ENCODE data around the gene EPPIN.

EPPIN gene

DNA sequence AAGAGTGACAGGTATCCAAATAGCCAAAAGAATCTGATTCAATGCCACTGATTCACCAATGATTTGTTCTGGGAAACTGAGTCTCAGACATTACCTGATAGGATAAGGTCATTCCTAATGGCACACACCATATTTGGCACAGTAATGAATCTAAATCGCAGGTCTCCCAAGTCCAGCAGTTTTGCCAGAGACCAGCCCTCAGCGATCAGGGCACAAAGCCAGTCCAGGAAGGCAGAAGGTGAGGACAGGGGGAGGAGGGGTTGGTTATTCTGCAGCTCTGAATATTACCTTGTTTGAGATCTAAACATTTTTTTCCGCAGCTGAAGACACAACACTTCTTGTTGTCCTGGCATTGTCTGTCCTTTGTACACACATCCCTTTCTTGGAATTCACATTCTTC, 1.9 kb downstream of the EPPIN start:
- in situ Hi-C loops (cut with HindIII; ENCODE audit: low sequenced_read_pairs), result no loop called here

GRCh38 chr20:45539382-45539781, 7.8 kb downstream of the EPPIN start, which contains the start of gene WFDC6:
Gene WFDC6 (minus strand): TSS chr20:45539482. CDS start chr20:45539407, 75 bp downstream.
- in situ Hi-C loops (cut with HindIII; ENCODE audit: low sequenced_read_pairs), result no loop called here

DNA sequence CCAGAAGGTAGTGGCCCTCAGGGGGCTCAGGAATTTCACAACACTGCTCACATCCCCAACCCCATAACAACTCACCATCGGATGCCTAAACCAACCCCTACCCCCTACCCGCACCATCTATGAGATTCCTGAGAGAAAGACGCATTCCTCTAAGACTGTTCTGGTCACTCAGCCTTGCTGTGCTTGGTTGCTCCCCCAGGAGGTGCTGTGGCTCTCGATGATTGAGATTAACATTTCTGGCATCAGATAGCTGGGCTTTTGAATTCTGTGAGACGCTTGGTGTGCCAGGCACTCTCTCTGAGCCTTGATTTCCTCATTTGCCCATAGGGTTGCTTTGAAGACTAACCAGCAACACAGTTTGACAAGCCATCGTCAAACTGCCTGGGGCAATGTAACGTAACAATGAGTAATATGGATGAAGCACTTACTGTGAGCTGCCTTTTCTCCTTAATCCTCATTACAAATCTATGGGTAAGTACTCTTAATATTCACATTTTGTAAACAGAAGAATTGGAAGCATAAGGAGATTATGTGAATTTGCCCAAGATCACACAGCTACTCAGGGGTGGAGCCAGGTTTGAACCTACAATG, 8.9 kb downstream of the EPPIN start:
- in situ Hi-C loops (cut with HindIII; ENCODE audit: low sequenced_read_pairs), result no loop called here

DNA sequence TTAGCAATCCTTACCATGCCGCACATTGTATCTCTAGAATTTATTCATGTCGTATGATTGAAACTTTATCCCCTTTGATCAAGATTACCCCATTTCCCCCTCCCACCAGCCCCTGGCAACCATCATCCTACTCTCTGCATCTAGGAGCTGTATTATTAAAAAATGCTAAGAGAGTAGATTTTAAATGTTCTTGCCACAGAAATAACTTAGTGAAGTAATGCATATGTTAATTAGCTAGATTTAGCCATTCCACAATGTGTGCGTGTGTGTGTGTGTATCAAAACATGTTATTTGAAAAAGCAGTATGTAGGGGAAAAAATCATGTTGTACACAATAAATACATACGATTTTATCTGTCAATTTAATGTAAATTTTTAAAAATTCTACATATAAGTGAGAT, 19.9 kb downstream of the EPPIN start:
- in situ Hi-C loops (cut with HindIII; ENCODE audit: low sequenced_read_pairs), result no loop called here

DNA sequence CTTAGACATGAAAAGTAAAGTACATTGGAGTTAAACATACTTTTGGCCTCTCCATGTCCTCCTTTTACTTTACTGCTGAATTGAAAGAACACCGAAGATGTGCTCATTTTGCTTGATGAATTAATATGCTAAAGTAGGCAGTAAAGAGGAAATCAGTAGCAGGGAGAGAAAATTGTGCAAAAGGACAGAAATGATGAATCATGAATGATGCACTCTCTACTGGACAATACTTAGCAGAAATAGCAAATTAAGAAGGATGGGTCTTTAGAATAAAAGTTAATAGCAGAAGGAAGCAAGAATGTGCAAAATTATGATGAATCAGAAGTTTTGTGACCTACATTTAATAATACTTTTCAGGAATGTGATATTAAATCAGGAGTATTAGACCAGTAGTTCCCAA, 23.4 kb downstream of the EPPIN start:
- in situ Hi-C loops (cut with HindIII; ENCODE audit: low sequenced_read_pairs), result no loop called here

DNA sequence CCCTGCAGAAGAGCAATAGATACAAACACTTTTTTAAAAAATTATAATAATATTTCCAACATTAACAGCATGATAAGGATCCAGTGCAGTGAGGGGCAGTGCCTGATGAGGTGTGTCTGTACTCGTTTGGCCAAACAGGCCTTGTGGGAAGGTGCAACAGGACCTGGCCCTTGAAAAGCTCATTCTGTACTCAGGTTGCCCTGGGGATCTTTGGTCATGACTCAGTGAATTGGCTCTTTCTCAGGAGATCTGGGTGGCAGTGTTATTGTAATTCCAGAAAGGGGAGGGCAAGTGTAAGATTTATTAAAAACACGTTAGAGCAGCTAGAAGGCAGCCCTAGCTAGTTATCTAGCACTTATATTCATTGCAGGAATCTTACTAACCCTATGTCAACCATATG, 28.9 kb downstream of the EPPIN start:
- in situ Hi-C loops (cut with HindIII; ENCODE audit: low sequenced_read_pairs), result no loop called here

DNA sequence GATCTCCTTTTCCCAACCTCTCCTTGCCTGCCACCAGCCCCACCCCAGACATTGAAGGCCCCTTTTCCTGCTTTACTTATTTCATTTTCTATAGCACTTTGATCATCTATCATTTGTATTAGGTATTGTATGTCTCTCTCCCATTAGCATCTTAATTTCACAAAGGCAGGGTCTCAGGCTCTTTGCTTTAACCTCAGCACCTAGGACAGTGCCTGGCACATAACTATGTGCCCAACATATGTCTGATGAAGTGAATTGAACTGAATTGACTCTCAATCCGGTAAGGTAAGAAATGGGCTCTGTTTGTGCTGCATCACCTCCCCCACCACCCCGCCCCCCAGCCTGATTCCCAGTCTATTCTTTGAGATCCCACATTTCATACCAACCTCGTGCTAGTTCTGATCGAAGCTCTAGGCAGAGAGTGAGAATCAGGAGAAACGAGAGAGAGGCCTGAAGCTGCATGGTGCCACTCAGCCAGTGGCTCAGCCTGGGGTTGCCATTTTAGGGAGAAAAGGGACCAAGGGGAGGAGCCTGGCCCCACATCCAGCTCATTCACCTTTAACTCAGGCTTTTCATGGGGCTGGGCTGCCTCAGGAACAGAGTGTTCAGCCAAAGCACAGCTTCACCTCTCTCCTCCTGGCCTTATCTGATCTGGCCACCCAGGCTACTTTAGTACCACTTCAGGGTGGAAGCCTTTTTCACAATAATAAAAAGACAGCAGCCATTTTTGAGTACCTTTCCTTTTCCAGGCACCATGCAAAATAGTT, 31.9 kb downstream of the EPPIN start, which contains the start of gene SPINT3:
Gene SPINT3, minus strand, starts transcription at position 476 of the 767 bp plus-strand sequence. Its CDS starts 14 bp downstream, at position 462.
- in situ Hi-C loops (cut with HindIII; ENCODE audit: low sequenced_read_pairs), result no loop called here

DNA sequence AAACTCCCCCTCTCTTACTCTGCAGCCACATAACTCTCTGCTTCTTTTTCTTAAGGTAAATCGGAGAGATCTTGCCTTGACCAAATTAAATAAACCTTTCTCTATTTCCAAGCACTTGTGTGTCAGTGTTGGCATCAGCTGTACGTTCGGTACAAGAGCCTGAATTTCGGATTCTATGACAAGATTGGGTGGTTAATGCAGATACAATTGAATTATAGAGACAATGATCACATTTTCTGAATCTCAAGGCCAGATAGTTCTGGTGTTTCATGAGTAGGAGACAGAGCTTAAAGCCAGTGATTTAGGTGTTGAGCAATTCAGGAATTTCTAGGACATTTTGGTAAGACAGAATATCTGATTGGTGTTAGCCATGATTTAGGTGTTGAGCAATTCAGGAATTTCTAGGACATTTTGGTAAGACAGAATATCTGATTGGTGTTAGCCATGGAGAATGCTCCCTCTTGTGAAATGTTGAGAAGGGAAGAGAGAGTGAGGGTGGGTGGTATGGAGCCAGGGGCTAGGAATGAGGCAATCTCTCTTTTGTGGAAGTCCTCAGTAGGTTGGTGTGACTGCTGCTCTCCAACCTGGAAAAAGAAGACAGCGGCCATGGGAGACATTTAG, 36.8 kb downstream of the EPPIN start:
- in situ Hi-C loops (cut with HindIII; ENCODE audit: low sequenced_read_pairs), result no loop called here

DNA sequence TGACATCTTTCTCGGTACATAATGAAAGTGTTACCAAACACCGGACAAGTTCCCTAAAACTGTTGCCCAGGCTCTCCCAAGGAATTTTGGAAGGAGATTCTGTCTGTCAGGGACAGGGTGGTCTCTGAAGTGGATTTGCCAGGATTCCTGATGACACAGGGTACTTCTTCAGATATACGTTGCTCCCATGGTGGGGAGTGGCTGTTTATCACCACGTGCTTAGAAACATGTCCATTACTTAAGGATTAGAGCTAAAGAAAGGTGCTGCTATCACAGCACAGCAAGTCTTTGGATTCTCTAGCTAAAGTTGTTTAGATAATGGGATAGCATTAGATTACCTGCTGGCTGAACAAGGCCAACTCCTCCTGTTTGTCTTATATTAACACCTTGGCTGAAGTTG, 38.1 kb downstream of the EPPIN start:
- in situ Hi-C loops (cut with HindIII; ENCODE audit: low sequenced_read_pairs), result no loop called here

GRCh38 chr20:45508068-45508886, 38.9 kb downstream of the EPPIN start:
- in situ Hi-C loops (cut with HindIII; ENCODE audit: low sequenced_read_pairs), result no loop called here

- in situ Hi-C loops (cut with HindIII; ENCODE audit: low sequenced_read_pairs), result no loop called here
Observed at GRCh38 chr20:45507011-45507820, 40.0 kb downstream of the EPPIN start.

- in situ Hi-C loops (cut with HindIII; ENCODE audit: low sequenced_read_pairs), result no loop called here
Observed at GRCh38 chr20:45506398-45506797, 40.8 kb downstream of the EPPIN start.

- in situ Hi-C loops (cut with HindIII; ENCODE audit: low sequenced_read_pairs), result no loop called here
Observed at GRCh38 chr20:45503403-45503802, 43.8 kb downstream of the EPPIN start.

DNA sequence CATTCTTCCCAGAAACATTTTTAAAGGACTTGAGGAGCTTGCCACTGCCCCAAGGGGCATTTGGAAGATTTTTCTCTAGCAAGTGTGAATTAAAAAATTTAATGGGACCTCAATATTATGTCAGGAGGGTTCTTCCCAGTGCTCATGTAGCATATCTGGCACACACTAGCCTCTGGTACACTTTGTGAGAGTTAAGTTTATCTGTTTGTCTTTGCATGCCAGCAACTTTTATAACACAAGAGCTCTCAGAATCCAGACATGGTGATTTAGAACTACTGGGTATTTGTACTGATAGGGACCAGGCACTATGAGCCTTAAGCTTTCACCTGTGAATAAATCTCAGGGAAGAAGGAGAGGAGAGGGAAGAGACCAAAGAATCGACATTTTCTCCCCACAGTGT, 44.6 kb downstream of the EPPIN start:
- in situ Hi-C loops (cut with HindIII; ENCODE audit: low sequenced_read_pairs), result no loop called here

DNA sequence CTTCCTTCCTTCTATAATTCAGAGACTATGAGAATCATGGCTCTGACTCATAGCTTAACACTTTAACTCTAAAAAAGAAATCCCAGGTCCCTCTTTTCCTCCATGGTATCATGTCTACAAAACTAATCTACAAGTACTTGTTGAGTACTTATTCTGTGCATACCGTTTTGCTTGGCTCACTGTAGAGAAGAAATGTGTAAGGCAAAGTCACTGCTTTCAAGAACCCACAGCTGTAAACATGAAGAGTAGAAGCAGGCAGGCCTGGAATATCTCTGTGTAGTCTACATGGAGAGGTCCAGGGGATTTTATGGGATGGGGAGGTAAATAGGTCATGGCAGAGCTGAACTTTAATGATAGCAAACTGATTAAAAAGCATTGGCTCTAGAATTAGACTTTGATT, 45.6 kb downstream of the EPPIN start:
- in situ Hi-C loops (cut with HindIII; ENCODE audit: low sequenced_read_pairs), result no loop called here

DNA sequence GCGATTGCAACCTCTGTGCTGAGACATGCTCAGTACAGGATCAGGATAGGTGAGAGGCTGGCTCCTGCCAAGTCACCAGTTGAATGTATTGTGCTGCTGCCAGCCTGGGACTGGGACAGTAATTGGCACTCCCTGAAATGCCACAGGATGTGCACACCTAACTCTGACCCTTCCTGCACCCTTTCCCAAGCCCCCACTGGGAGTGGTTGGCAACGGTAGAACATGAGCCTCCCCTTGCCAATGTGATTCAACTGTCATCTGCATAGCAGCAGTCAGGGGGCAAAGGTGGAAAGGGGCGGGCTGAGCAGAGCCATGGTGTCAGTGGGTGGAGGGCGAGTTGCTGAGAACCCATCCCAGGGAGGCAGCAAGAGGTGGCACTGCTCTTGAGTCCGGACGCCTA, 47.2 kb downstream of the EPPIN start:
- in situ Hi-C loops (cut with HindIII; ENCODE audit: low sequenced_read_pairs), result no loop called here

DNA sequence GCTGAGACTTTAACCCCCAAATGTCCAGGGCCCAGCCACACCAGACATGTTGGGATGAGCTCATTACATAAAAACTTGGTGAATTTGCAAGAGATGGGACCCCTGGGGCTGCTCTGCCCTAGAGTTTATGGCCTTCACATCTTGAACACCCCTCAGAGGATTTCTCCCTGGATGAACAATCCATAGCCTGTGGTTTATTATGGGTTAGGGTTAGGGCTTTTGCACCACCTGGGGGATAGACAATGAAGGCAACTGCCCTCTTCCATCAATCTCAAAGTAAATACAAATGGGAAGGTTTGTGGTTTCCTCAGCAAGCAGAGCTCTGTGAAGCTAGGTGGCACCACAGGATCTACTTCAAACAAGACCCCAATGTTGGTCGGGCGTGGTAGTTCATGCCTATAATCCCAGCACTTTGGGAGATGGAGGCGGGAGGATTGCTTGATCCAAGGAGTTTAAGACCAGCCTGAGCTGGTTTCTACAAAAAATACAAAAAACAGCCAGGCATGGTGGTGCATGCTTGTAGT, 49.2 kb downstream of the EPPIN start:
- in situ Hi-C loops (cut with HindIII; ENCODE audit: low sequenced_read_pairs), result loop anchor here (10.0 to 25.0 kb wide), 2 partner anchors 89 to 183 kb away; partner anchors contain the start of gene WFDC8

DNA sequence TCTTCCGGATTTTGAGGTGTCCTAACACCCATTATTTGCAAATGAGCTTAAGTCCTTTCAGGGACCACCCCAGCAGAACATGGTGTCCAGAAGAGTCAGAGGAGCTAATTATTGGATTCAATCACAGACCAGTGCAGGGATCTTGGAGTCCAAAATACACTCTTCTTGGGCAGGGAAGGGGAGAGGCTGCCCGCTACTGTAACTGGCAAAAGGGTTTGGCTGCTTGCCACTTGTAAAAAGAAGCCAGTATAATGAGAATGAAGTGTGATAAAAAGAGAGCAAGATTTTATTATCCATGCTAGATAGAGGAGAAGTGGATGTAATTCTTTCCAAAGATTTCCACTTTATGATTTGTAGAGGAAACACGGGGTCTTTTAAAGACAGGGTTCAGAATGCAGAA, 51.0 kb downstream of the EPPIN start:
- in situ Hi-C loops (cut with HindIII; ENCODE audit: low sequenced_read_pairs), result loop anchor here (10.0 to 25.0 kb wide), 2 partner anchors 91 to 181 kb away; partner anchors contain the start of gene WFDC8

DNA sequence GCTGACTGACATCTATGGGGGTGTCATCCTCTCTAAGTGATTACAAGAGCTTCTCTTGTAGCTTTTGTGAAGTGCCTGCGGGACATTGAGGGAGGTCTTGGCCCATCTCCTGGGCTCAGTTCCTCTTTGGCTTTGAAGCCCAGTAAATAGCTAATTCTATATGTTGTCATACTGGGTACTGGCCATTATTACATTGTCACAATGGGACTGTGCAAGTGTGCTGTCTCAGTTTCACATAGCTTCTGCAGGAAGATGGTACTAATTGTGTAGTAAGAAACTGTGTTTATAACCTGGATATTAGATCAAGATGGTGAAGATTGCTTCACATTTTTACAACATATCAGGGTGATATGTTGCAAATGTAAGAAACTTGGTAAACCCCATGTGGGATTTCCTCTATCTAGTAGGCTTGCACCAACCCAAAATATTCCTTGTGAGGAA, 51.7 kb downstream of the EPPIN start:
- in situ Hi-C loops (cut with HindIII; ENCODE audit: low sequenced_read_pairs), result loop anchor here (10.0 to 25.0 kb wide), 2 partner anchors 92 to 181 kb away; partner anchors contain the start of gene WFDC8

Data from DLD1 (cell line).